GM23338 (cell line): ENCODE results near the gene SH3TC1. TPM values are rescaled to one million over a fixed set of nuclear protein-coding genes. Genes with fewer than 3 reads are reported as not detected.

Experiments used
- ATAC-seq: fragments of 200-7000 bp; cut with Tn5 transposase; 3 replicates; pipeline ENCODE4 v1.9.1; 2020
- DNase-seq: peaks from one replicate; pipeline ENCODE4 v3.0.0-alpha.2; 2015; ENCODE audit warnings: low spot score
- H2AFZ ChIP-seq: fragments of 200-600 bp; sonication (generic); 2 replicates; pipeline ENCODE4 v1.8.0; 2016; ENCODE audit warnings: antibody characterized with exemption, mild to moderate bottlenecking, moderate library complexity
- H3F3A ChIP-seq: fragments of 200-600 bp; sonication (generic); replicated peaks from 2 replicates; pipeline ENCODE4 v1.8.0; 2017; ENCODE audit warnings: antibody characterized with exemption, mixed run types, low read depth
- H3K27ac ChIP-seq: fragments of 200-600 bp; sonication (generic); 2 replicates; pipeline ENCODE4 v1.6.1; 2016; ENCODE audit warnings: low read depth
- H3K27me3 ChIP-seq: fragments of 200-600 bp; sonication (generic); 2 replicates; pipeline ENCODE4 v1.8.0; 2016; ENCODE audit warnings: mild to moderate bottlenecking, mixed run types, moderate library complexity; ENCODE audit not compliant: insufficient read depth
- H3K36me3 ChIP-seq: fragments of 200-600 bp; sonication (generic); 2 replicates; pipeline ENCODE4 v1.8.0; 2016; ENCODE audit warnings: mild to moderate bottlenecking; ENCODE audit not compliant: insufficient read depth
- H3K4me1 ChIP-seq: fragments of 200-600 bp; sonication (generic); 2 replicates; pipeline ENCODE4 v1.8.0; 2016; ENCODE audit warnings: mild to moderate bottlenecking, moderate library complexity; ENCODE audit not compliant: insufficient read depth
- H3K4me2 ChIP-seq: fragments of 200-600 bp; sonication (generic); 2 replicates; pipeline ENCODE4 v1.7.1; 2017; ENCODE audit warnings: mixed run types
- H3K4me3 ChIP-seq: fragments of 200-600 bp; sonication (generic); 2 replicates; pipeline ENCODE4 v1.6.1; 2016; ENCODE audit warnings: mixed run types
- H3K79me2 ChIP-seq: fragments of 200-600 bp; sonication (generic); replicated peaks from 2 replicates; pipeline ENCODE4 v1.8.0; 2017; ENCODE audit warnings: mild to moderate bottlenecking; ENCODE audit not compliant: insufficient read depth
- H3K9me2 ChIP-seq: fragments of 200-600 bp; sonication (generic); 2 replicates; pipeline ENCODE4 v1.8.0; 2017; ENCODE audit not compliant: insufficient read depth
- H4K20me1 ChIP-seq: fragments of 200-600 bp; sonication (generic); replicated peaks from 2 replicates; pipeline ENCODE4 v1.8.0; 2017; ENCODE audit warnings: mild to moderate bottlenecking; ENCODE audit not compliant: insufficient read depth
- H3K27ac Mint-ChIP-seq: 2 replicates; pipeline ENCODE4 v1.8.0; 2020; ENCODE audit warnings: inconsistent platforms, mild to moderate bottlenecking, moderate library complexity, mixed read lengths
- H3K27me3 Mint-ChIP-seq: 3 replicates; pipeline ENCODE4 v1.8.0; 2022; ENCODE audit warnings: low read depth, mild to moderate bottlenecking, moderate library complexity, mixed read lengths, inconsistent platforms; ENCODE audit not compliant: insufficient read depth, poor library complexity
- H3K36me3 Mint-ChIP-seq: 3 replicates; pipeline ENCODE4 v1.8.0; 2021; ENCODE audit warnings: low read depth, mild to moderate bottlenecking, inconsistent platforms, moderate library complexity, mixed read lengths
- H3K4me1 Mint-ChIP-seq: 3 replicates; pipeline ENCODE4 v1.8.0; 2020; ENCODE audit warnings: mild to moderate bottlenecking, inconsistent platforms, mixed read lengths
- H3K4me3 Mint-ChIP-seq: 3 replicates; pipeline ENCODE4 v1.8.0; 2021; ENCODE audit warnings: moderate library complexity, mild to moderate bottlenecking, inconsistent platforms, mixed read lengths
- H3K9me3 Mint-ChIP-seq: 3 replicates; pipeline ENCODE4 v1.8.0; 2020; ENCODE audit warnings: moderate library complexity, mild to moderate bottlenecking, inconsistent platforms, mixed read lengths
- CTCF ChIP-seq, 2 experiments: fragments of 200-600 bp in 1 of 2; sonication (generic) in 1 of 2; conservative IDR thresholded peaks; 2 replicates each; pipeline versions ENCODE4 v1.5.1 to v1.6.1; 2016 to 2017; ENCODE audit warnings: antibody characterized with exemption in 2 of 2, low read depth in 2 of 2, mild to moderate bottlenecking in 2 of 2, moderate library complexity in 1 of 2
- ETS1 ChIP-seq: IDR thresholded peaks from 2 replicates; pipeline ENCODE4 v1.6.1; 2016; ENCODE audit warnings: antibody characterized with exemption
- ZNF331 ChIP-seq: fragments of 250-450 bp; sonication (Bioruptor Pico); IDR thresholded peaks from 2 replicates; pipeline ENCODE4 v1.5.0; 2020; ENCODE audit warnings: low read depth, mild to moderate bottlenecking, moderate library complexity
- polyA plus RNA-seq: library from polyadenylated mRNA; unstranded; fragments of >200 nt; fragmentation: Nextera tagmentation; extraction: Ambion mirVana; gene quantifications from 2 replicates; pipeline ENCODE4 v1.2.1, GENCODE V29; 2016
- total RNA-seq: library from RNA; depleted of rRNA; stranded (reverse); fragments of >200 nt; shearing (Covaris generic); gene quantifications from 2 replicates; pipeline ENCODE4 v1.2.3, GENCODE V29; 2014
- TF ChIP-seq, protein P1 (sequence below): fragments of 250-450 bp; sonication (Bioruptor Pico); IDR thresholded peaks from 2 replicates; pipeline ENCODE4 v1.5.0; 2020; ENCODE audit warnings: mild to moderate bottlenecking, moderate library complexity

SH3TC1 gene
- total and polyA plus RNA-seq, 2 experiments from 2014 or later = 0.07 TPM; not detected in 1

GRCh38 chr4:8195841-8196458, 3.1 kb upstream of the SH3TC1 start:
- Mint-ChIP-seq H3K27ac (no peak overlapping the region), H3K27me3 (peaks cover 5% of the 10 kb centered on the region), H3K36me3 (no peaks in the 10 kb centered on the region), H3K4me1 (peaks cover 16% of the 10 kb centered on the region), H3K4me3 (no peak overlapping the region), H3K9me3 (no peaks in the 10 kb centered on the region)
- Histone ChIP-seq H3K79me2 (no peaks in the 10 kb centered on the region), H4K20me1 (no peaks in the 10 kb centered on the region), H3K4me3 (no peak overlapping the region), H3K4me1 (no peaks in the 10 kb centered on the region), H3K36me3 (no peaks in the 10 kb centered on the region), H3K27ac (no peak overlapping the region), H3K4me2 (no peak overlapping the region), H3K9me2 (no peaks in the 10 kb centered on the region), H3K27me3 (no peaks in the 10 kb centered on the region), H2AFZ (no peak overlapping the region), H3F3A (no peaks in the 10 kb centered on the region)
- ATAC-seq (no peak), DNase-seq (no peak)
- TF ChIP-seq ZNF331 (no peak), ETS1 (no peak), CTCF (conservative IDR thresholded peaks at IDR 0.05; ENCODE audit: low read depth in 2 of 2) (peak in 1 of 2 experiments; percentile 33; a peak in 2 of 4 replicates)
- TF ChIP-seq, protein P1, sequence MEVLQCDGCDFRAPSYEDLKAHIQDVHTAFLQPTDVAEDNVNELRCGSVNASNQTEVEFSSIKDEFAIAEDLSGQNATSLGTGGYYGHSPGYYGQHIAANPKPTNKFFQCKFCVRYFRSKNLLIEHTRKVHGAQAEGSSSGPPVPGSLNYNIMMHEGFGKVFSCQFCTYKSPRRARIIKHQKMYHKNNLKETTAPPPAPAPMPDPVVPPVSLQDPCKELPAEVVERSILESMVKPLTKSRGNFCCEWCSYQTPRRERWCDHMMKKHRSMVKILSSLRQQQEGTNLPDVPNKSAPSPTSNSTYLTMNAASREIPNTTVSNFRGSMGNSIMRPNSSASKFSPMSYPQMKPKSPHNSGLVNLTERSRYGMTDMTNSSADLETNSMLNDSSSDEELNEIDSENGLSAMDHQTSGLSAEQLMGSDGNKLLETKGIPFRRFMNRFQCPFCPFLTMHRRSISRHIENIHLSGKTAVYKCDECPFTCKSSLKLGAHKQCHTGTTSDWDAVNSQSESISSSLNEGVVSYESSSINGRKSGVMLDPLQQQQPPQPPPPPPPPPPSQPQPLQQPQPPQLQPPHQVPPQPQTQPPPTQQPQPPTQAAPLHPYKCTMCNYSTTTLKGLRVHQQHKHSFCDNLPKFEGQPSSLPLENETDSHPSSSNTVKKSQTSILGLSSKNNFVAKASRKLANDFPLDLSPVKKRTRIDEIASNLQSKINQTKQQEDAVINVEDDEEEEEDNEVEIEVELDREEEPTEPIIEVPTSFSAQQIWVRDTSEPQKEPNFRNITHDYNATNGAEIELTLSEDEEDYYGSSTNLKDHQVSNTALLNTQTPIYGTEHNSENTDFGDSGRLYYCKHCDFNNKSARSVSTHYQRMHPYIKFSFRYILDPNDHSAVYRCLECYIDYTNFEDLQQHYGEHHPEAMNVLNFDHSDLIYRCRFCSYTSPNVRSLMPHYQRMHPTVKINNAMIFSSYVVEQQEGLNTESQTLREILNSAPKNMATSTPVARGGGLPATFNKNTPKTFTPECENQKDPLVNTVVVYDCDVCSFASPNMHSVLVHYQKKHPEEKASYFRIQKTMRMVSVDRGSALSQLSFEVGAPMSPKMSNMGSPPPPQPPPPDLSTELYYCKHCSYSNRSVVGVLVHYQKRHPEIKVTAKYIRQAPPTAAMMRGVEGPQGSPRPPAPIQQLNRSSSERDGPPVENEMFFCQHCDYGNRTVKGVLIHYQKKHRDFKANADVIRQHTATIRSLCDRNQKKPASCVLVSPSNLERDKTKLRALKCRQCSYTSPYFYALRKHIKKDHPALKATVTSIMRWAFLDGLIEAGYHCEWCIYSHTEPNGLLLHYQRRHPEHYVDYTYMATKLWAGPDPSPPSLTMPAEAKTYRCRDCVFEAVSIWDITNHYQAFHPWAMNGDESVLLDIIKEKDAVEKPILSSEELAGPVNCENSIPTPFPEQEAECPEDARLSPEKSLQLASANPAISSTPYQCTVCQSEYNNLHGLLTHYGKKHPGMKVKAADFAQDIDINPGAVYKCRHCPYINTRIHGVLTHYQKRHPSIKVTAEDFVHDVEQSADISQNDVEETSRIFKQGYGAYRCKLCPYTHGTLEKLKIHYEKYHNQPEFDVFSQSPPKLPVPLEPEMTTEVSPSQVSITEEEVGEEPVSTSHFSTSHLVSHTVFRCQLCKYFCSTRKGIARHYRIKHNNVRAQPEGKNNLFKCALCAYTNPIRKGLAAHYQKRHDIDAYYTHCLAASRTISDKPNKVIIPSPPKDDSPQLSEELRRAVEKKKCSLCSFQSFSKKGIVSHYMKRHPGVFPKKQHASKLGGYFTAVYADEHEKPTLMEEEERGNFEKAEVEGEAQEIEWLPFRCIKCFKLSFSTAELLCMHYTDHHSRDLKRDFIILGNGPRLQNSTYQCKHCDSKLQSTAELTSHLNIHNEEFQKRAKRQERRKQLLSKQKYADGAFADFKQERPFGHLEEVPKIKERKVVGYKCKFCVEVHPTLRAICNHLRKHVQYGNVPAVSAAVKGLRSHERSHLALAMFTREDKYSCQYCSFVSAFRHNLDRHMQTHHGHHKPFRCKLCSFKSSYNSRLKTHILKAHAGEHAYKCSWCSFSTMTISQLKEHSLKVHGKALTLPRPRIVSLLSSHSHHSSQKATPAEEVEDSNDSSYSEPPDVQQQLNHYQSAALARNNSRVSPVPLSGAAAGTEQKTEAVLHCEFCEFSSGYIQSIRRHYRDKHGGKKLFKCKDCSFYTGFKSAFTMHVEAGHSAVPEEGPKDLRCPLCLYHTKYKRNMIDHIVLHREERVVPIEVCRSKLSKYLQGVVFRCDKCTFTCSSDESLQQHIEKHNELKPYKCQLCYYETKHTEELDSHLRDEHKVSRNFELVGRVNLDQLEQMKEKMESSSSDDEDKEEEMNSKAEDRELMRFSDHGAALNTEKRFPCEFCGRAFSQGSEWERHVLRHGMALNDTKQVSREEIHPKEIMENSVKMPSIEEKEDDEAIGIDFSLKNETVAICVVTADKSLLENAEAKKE = no peak
